ENCODE data around the gene ZSWIM9.
A peak's percentile ranks its signal among the peaks of the same experiment; 100 is the strongest.

The ZSWIM9 gene

DNA sequence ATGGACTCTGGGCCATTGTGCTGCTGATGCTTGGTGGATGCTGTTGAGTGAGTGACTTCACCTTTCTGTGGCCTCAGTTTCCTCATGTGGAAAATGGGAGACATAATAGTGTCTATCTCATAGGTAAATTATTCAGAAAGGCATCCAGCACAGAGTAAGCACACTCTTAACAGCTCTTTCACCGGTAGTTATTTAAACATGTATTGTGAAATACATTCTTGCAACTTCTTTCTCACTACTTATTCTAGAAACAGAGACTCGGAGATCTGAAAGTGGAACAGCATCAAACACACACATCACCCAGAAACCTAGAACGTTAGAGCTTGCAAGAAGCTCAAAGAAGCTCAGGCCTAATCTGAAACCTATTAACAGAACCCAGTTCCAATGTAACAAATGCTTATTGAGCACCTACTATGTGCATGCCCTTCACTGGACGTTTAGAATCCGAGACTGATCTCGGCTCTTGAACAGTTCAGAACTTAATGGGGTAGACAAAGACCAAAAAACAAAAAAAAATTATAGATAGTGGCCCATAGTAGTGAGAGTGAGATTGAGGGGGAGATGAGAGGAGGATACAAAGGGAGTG, 4.1 kb downstream of the ZSWIM9 start:
- no peak overlapping the region for H3K4me3 ChIP-seq (ENCODE audit: low read length)
- WGBS (ENCODE audit: insufficient coverage, insufficient read length), result no CpG with 5 or more reads among the region's 6 CpGs
- no peak overlapping the region for H3K27ac ChIP-seq (ENCODE audit: low read length)
- no peaks in the 10 kb centered on the region; the same call in none of the 2 replicates for H3K36me3 ChIP-seq (ENCODE audit: control insufficient read depth, insufficient read depth, low read length)
- DNase-seq (ENCODE audit: low read depth, low spot score), result no peak
- H3K4me1 ChIP-seq (ENCODE audit: control insufficient read depth, insufficient read depth, low read length), result 0 out of 2 replicates have a peak, but pooled peaks cover 1% of the 10 kb centered on the region
- no peaks in the 10 kb centered on the region for H3K9me3 ChIP-seq (ENCODE audit: control insufficient read depth, insufficient read depth, low read length)
- no peaks in the 10 kb centered on the region for H3K27me3 ChIP-seq (ENCODE audit: control insufficient read depth, insufficient read depth, low read length)

DNA sequence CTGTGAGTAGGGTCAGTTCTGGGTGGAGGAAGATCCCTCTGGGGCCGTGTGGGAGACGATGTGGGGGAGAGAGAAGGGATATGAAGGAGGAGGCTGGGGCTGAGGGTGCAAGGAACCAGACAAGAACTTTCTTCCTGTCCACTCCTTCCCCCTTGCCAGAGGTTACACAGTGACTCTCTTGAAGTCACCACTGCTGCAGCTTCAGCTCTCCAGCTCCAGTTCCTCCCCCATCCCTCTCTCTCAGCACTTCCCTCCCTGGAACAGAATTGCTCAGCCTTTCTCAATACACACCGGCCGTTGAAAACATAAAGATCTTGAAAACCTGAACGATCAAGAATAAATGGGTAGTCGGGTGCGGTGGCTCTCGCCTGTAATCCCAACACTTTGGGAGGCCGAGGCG, 5.1 kb downstream of the ZSWIM9 start:
- WGBS (ENCODE audit: insufficient coverage, insufficient read length), result no CpG with 5 or more reads among the region's 10 CpGs
- Histone ChIP-seq H3K9me3 (ENCODE audit: control insufficient read depth, insufficient read depth, low read length) (no peaks in the 10 kb centered on the region), H3K4me1 (ENCODE audit: control insufficient read depth, insufficient read depth, low read length) (0 out of 2 replicates have a peak, but pooled peaks cover 1% of the 10 kb centered on the region), H3K4me3 (ENCODE audit: low read length) (no peak overlapping the region), H3K36me3 (ENCODE audit: control insufficient read depth, insufficient read depth, low read length) (no peaks in the 10 kb centered on the region; the same call in none of the 2 replicates), H3K27ac (ENCODE audit: low read length) (no peak overlapping the region), H3K27me3 (ENCODE audit: control insufficient read depth, insufficient read depth, low read length) (no peaks in the 10 kb centered on the region)
- no peak for DNase-seq (ENCODE audit: low read depth, low spot score)

DNA sequence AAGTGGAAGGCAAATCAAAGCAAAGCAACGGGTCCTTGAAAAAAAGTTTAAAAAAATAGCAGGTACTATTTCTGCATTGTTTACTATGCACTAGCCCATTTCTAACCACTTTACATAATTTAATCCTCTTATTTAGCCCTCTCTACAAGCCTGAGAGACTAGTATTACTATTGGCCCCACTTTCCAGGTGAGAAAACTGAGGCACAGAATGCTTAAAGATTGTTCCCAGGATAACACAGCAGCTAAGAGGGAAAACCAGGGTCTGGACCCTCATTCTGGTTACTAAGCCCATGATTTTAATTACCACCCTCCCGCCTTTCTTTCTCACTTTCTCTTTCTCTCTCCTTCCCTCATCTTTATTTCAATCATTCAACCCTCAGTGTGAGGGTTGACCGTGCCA, 5.7 kb downstream of the ZSWIM9 start:
- DNase-seq (ENCODE audit: low read depth, low spot score), result no peak

DNA sequence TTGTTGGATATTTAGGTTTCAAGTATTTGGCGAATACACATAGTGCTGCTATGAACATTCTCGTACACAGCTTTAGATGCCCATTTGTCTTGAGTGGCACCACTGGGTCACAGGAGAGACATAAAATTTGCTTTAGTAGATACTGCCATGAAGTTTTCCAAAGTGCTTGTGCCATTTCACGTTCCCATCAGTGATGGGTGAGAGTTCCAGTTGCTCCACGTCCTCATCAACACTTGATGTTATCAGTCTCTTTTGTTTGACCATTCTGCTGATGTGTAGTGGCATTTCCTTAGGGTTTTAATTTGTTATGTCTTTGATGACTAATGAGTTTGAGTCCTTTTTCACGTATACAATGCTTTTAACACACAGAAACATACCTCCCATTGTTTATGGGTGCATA, 11.0 kb downstream of the ZSWIM9 start:
- no peaks in the 10 kb centered on the region for H3K36me3 ChIP-seq (ENCODE audit: control insufficient read depth, insufficient read depth, low read length)
- H3K27me3 ChIP-seq (ENCODE audit: control insufficient read depth, insufficient read depth, low read length), result no peaks in the 10 kb centered on the region
- no peak overlapping the region for H3K4me3 ChIP-seq (ENCODE audit: low read length)
- no peaks in the 10 kb centered on the region for H3K4me1 ChIP-seq (ENCODE audit: control insufficient read depth, insufficient read depth, low read length)
- no peak overlapping the region for H3K27ac ChIP-seq (ENCODE audit: low read length)
- H3K9me3 ChIP-seq (ENCODE audit: control insufficient read depth, insufficient read depth, low read length), result no peaks in the 10 kb centered on the region
- WGBS (ENCODE audit: insufficient coverage, insufficient read length), result no CpG with 5 or more reads among the region's 5 CpGs
- no peak for DNase-seq (ENCODE audit: low read depth, low spot score)

More for the DNA sequence above, 5.7 kb downstream of the ZSWIM9 start:
- Histone ChIP-seq H3K4me1 (ENCODE audit: control insufficient read depth, insufficient read depth, low read length) (0 out of 2 replicates have a peak, but pooled peaks cover 1% of the 10 kb centered on the region), H3K36me3 (ENCODE audit: control insufficient read depth, insufficient read depth, low read length) (no peaks in the 10 kb centered on the region; the same call in none of the 2 replicates), H3K27ac (ENCODE audit: low read length) (no peak overlapping the region), H3K9me3 (ENCODE audit: control insufficient read depth, insufficient read depth, low read length) (no peaks in the 10 kb centered on the region), H3K4me3 (ENCODE audit: low read length) (no peak overlapping the region), H3K27me3 (ENCODE audit: control insufficient read depth, insufficient read depth, low read length) (no peaks in the 10 kb centered on the region)
- WGBS (ENCODE audit: insufficient coverage, insufficient read length), result 100% methylated on average over 1 of the region's 3 CpGs

DNA sequence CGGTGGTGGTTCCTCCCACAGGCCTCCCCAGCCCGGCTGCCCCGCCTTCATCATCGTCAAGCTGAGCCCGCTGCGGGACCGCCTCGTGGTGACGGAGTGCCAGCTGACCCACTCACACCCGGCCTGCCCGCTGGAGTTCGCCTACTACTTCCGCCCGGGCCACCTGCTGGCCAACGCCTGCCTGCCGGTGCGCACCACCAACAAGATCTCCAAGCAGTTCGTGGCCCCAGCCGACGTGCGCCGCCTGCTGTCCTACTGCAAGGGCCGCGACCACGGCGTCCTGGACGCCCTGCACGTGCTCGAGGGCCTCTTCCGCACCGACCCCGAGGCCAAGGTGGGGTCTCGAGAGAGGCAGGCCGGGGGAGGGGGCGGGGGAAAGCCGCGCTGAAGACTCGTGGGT, 12.0 kb downstream of the ZSWIM9 start:
- no peaks in the 10 kb centered on the region for H3K4me1 ChIP-seq (ENCODE audit: control insufficient read depth, insufficient read depth, low read length)

DNA sequence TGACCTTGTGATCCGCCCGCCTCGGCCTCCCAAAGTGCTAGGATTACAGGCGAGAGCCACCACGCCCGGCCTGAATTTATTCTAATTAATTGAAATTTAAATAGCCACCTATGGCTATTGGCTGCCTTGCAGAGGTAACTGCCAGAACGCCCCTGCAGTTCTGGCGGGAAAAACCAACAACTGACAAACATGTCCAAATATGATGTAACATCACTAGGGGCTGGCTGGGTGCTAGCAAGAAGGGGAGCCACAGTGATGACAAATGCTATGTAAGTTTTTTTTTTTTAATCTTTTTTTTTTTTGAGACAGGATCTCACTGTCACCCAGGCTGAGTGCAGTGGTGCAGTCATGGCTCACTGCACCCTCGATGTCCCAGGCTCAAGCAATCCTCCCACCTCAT, 12.9 kb downstream of the ZSWIM9 start:
- H3K27ac ChIP-seq (ENCODE audit: low read length), result no peak overlapping the region
- H3K4me3 ChIP-seq (ENCODE audit: low read length), result no peak overlapping the region
- no peaks in the 10 kb centered on the region for H3K27me3 ChIP-seq (ENCODE audit: control insufficient read depth, insufficient read depth, low read length)
- no peaks in the 10 kb centered on the region for H3K4me1 ChIP-seq (ENCODE audit: control insufficient read depth, insufficient read depth, low read length)
- H3K36me3 ChIP-seq (ENCODE audit: control insufficient read depth, insufficient read depth, low read length), result no peaks in the 10 kb centered on the region
- no peak for DNase-seq (ENCODE audit: low read depth, low spot score)
- no peaks in the 10 kb centered on the region for H3K9me3 ChIP-seq (ENCODE audit: control insufficient read depth, insufficient read depth, low read length)
- no CpG with 5 or more reads among the region's 9 CpGs for WGBS (ENCODE audit: insufficient coverage, insufficient read length)

More for the DNA sequence above, 12.0 kb downstream of the ZSWIM9 start:
- H3K4me3 ChIP-seq (ENCODE audit: low read length), result no peak overlapping the region
- H3K27ac ChIP-seq (ENCODE audit: low read length), result no peak overlapping the region
- DNase-seq (ENCODE audit: low read depth, low spot score), result no peak
- no peaks in the 10 kb centered on the region for H3K27me3 ChIP-seq (ENCODE audit: control insufficient read depth, insufficient read depth, low read length)
- WGBS (ENCODE audit: insufficient coverage, insufficient read length), result no CpG with 5 or more reads among the region's 38 CpGs
- no peaks in the 10 kb centered on the region for H3K36me3 ChIP-seq (ENCODE audit: control insufficient read depth, insufficient read depth, low read length)
- no peaks in the 10 kb centered on the region for H3K9me3 ChIP-seq (ENCODE audit: control insufficient read depth, insufficient read depth, low read length)

DNA sequence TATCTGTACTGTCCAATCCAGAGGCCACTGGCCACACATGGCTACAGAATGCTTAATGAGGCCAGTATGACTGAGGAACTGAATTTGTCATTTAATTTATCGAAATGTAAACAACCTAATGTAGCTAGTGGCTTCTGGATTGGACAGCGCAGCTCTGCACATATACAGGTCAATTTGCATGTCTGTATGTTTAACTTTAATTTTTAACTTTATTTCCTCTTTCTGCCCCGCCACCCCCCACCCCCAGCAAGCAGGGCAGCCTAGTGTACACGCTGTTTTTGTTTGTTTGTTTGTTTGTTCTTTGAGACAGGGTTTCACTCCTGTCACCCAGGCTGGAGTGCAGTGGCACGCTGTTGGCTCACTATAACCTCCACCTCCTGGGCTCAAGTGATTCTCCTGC, 15.5 kb downstream of the ZSWIM9 start:
- WGBS (ENCODE audit: insufficient coverage, insufficient read length), result no CpG with 5 or more reads among the region's 5 CpGs
- no peak for DNase-seq (ENCODE audit: low read depth, low spot score)
- H3K36me3 ChIP-seq (ENCODE audit: control insufficient read depth, insufficient read depth, low read length), result no peaks in the 10 kb centered on the region; the same call in 1 of the 2 replicates
- H3K9me3 ChIP-seq (ENCODE audit: control insufficient read depth, insufficient read depth, low read length), result no peaks in the 10 kb centered on the region
- no peaks in the 10 kb centered on the region for H3K27me3 ChIP-seq (ENCODE audit: control insufficient read depth, insufficient read depth, low read length)
- no peak overlapping the region for H3K27ac ChIP-seq (ENCODE audit: low read length)
- H3K4me3 ChIP-seq (ENCODE audit: low read length), result no peak overlapping the region
- H3K4me1 ChIP-seq (ENCODE audit: control insufficient read depth, insufficient read depth, low read length), result no peaks in the 10 kb centered on the region

DNA sequence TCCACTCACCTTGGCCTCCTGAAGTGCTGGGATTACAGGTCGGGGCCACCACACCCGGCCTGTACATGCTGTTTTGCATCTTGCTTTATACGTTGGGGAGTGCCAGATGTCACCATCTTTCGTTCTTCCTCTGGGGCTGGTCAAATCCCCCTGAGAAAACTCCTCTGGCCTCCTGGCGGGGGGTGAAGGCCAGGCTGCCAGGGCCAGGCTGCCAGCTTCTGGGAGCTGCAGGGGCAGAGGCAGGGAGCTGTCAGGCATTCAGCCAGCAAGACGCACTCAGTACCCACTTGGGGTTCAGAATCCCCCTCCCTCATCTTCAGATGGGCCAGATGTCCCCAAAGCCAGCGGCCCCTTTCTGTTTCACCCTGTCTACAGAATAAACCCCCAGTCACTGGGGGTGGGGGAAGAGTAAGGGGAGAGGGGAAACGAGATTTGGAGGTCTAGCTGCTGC, 16.1 kb downstream of the ZSWIM9 start:
- Histone ChIP-seq H3K27ac (ENCODE audit: low read length) (no peak overlapping the region), H3K4me3 (ENCODE audit: low read length) (no peak overlapping the region), H3K27me3 (ENCODE audit: control insufficient read depth, insufficient read depth, low read length) (no peaks in the 10 kb centered on the region), H3K36me3 (ENCODE audit: control insufficient read depth, insufficient read depth, low read length) (no peaks in the 10 kb centered on the region; the same call in 1 of the 2 replicates), H3K9me3 (ENCODE audit: control insufficient read depth, insufficient read depth, low read length) (no peaks in the 10 kb centered on the region), H3K4me1 (ENCODE audit: control insufficient read depth, insufficient read depth, low read length) (no peaks in the 10 kb centered on the region)
- no CpG with 5 or more reads among the region's 8 CpGs for WGBS (ENCODE audit: insufficient coverage, insufficient read length)
- DNase-seq (ENCODE audit: low read depth, low spot score), result no peak

DNA sequence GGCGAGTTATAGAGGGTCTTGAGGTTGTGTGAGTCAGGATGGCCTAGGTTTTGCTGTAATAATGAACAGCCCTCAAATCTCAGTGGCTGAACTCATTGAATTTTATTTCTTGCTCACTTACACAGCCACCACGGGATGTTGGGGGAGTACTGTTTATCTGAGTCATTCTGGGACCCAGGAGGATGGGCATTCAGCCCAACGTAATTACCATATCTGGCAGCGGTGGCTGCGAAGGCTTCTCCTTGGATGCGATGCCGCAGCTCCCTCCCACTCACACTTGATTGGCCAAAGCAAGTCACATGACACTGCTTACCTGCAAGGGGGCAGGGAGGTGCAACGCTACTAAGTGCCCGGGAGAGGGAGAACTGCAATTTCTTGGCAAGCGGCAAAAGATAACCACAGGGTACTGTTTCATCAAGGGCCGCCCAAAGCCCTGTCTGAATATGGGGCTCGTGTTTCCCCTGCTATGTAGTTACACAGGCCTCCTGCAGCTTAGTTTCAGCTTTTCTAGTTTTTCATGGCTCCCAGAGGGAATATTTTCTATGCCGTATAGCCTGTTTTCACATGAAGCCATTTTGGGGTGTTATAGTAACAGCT, 19.9 kb downstream of the ZSWIM9 start:
- H3K4me1 ChIP-seq (ENCODE audit: control insufficient read depth, insufficient read depth, low read length), result peaks cover 2% of the 10 kb centered on the region; the same call in 1 of the 2 replicates
- no CpG with 5 or more reads among the region's 13 CpGs for WGBS (ENCODE audit: insufficient coverage, insufficient read length)
- H3K27ac ChIP-seq (ENCODE audit: low read length), result no peak overlapping the region
- peak; percentile 95 for DNase-seq (ENCODE audit: low read depth, low spot score)
- H3K4me3 ChIP-seq (ENCODE audit: low read length), result no peak overlapping the region
- H3K27me3 ChIP-seq (ENCODE audit: control insufficient read depth, insufficient read depth, low read length), result no peaks in the 10 kb centered on the region
- H3K9me3 ChIP-seq (ENCODE audit: control insufficient read depth, insufficient read depth, low read length), result no peaks in the 10 kb centered on the region
- H3K36me3 ChIP-seq (ENCODE audit: control insufficient read depth, insufficient read depth, low read length), result no peaks in the 10 kb centered on the region; the same call in none of the 2 replicates

DNA sequence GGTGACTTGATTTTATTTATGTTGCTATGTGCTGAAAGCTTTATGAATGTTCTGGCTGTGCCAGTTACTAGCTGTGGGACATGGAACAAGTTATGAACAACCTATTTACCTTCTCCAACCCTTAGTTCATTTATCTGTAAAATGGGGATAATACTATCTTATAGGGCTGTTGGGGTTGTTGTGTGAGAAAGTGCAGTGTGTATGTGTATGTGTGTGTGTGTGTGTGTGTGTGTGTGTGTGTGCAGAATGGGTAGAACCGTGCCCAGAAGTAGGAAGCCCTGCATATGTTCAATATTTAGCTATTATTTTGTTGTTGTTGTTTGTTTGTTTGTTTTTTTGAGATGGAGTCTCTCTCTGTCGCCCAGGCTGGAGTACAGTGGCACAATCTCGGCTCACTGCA, 20.4 kb downstream of the ZSWIM9 start:
- no peaks in the 10 kb centered on the region for H3K27me3 ChIP-seq (ENCODE audit: control insufficient read depth, insufficient read depth, low read length)
- peaks cover 2% of the 10 kb centered on the region; the same call in 1 of the 2 replicates for H3K4me1 ChIP-seq (ENCODE audit: control insufficient read depth, insufficient read depth, low read length)
- no peak overlapping the region for H3K4me3 ChIP-seq (ENCODE audit: low read length)
- no peaks in the 10 kb centered on the region for H3K9me3 ChIP-seq (ENCODE audit: control insufficient read depth, insufficient read depth, low read length)
- WGBS (ENCODE audit: insufficient coverage, insufficient read length), result no CpG with 5 or more reads among the region's 3 CpGs
- no peak for DNase-seq (ENCODE audit: low read depth, low spot score)
- no peaks in the 10 kb centered on the region; the same call in none of the 2 replicates for H3K36me3 ChIP-seq (ENCODE audit: control insufficient read depth, insufficient read depth, low read length)
- no peak overlapping the region for H3K27ac ChIP-seq (ENCODE audit: low read length)
